Measurements from ENCODE around the gene S100B.

Gene S100B

GRCh38 chr21:46559291-46559983 lies 45.4 kb downstream of the S100B start:
- DNase-seq = peak; percentile 47

GRCh38 chr21:46557919-46558392 lies 46.9 kb downstream of the S100B start:
- DNase-seq = no peak

GRCh38 chr21:46557469-46557868 lies 47.4 kb downstream of the S100B start:
- no peak for DNase-seq

- DNase-seq = no peak
Observed at GRCh38 chr21:46556802-46557201, 48.1 kb downstream of the S100B start.

DNA sequence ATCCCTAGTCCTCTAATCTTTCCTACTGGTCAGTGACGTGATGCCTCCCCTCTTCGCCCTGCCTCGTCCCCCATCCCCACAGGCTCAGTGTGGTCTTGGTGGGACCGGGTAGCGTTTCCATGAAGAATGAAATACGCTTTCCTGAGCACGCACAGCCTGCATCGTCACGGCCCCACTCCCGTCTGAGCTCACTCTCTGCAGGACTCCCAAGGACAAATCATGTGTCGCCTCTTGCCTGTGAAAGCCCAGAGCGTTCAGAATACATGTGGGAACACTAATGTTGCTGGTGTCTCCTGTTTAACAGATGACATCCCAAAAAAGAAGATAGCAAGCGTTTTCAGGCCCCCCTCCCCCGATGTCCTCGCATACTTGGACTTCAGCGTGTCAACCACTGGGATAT lies 49.2 kb downstream of the S100B start:
- DNase-seq = no peak

DNA sequence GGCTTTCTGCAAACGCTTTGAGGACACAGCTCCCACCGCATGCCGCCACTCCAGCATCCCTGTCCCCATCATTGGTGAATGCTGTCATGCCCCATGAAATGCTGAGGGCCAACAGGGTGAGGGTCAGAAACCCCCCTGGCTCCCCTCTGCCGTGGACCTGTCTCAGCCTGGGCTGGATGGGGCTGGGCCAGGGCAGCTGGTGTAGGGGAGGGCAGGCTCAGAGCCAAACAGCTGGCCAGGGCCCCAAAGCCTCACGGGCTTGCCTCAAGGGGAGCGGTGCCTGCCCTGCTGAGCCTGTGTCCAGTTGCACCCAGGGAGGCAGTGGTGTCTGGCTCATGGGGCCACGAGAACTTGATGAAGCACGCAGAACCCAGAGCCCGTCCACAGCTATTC lies 49.7 kb downstream of the S100B start:
- no peak for DNase-seq

DNA sequence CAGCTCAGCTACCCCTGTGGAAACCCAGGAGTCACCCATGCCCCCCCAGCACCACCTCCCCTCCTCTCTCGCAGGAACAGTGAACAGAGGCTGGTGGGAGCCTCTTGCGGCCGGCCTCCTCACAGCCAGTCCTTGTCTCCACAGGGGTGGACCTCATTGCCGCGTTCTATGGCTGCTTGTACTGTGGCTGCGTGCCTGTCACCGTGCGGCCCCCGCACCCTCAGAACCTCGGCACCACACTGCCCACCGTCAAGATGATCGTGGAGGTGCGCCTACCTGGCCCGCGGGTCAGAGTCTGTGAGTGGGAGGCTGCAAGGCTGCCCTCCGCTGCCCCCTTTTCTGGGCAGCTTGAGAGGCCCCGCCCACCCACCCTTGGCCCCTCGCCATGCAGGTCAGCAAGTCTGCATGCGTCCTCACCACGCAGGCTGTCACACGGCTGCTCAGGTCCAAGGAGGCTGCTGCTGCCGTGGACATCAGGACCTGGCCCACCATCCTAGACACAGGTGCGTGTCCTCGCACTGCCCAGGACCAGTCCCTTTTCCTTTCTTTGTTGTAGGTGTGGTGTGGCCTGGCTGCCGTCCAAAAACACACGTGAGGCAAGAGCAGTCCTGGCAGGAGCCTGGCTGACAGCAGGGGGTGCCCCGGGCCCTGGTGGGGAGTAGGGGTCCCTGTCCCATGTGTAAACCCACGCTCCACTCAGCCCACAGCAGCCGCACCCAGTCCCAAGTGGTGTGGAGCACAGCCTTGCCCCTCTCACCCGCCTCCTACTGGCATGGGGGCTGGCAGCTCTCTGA lies 50.3 kb downstream of the S100B start:
- no peak for DNase-seq

DNA sequence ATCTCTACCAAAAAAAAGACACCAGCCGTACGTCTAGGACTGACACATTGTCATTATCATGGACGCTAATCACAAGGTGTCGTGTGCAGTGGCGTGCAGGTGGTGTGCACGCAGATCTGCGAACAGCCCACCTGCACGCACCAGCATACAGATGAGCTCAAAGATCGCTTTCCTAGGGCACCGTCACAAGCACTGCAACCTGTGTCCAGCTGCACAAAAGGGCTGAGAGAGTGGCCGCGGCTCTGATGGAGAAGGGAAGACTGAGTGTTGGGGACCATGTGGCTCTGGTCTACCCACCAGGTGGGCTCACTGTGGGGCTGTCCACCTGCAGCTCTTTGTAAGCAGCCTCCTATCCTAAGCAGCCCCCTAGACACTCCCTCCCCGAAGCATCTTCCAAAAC lies 50.9 kb downstream of the S100B start:
- no peak for DNase-seq

- no peak for DNase-seq
Observed at GRCh38 chr21:46552865-46553379, 52.0 kb downstream of the S100B start.

- no peak for DNase-seq
Observed at GRCh38 chr21:46552274-46552673, 52.6 kb downstream of the S100B start.

- DNase-seq = peak; percentile 27
Observed at GRCh38 chr21:46551636-46552241, 53.1 kb downstream of the S100B start.

DNA sequence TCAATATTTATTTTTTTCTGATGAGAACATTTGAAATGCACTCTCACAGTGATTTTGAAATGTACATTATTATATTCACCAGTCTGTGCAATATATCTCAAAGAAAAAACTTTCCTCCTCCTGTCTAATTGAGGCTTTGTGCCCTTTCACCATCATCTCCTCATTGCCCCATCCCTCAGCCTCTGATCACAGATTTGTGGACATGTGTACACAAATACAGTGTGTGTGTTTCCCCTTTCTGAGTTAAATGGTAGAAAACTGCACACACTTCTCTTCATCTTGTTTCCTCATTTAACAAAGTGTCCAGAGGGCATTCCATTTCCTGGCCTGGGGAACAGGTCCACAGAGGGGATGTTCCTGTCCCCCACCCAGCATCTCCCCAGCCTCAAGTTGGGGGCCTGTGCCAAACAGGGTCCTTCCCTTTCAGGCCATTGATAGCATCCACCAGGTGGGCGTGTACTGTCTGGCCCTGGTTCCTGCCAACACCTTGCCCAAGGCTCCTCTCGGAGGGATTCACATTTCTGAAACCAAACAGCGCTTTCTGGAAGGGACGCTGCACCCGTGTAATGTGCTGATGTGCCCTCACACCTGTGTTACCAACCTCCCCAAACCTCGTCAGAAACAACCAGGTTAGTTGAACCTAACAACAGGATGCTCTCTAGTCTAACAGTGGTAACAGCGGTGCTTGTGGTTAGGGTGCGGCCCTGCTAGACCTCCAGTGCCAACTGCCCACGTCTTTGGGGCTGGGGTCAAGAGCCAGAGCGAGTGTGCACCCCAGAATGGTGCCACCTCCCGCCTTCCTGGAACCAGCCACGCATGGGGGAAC lies 54.6 kb downstream of the S100B start:
- no peak for DNase-seq

GRCh38 chr21:46549650-46550049 lies 55.2 kb downstream of the S100B start:
- no peak for DNase-seq
